Left lobe of liver (tissue), 2 donors: Measurements from ENCODE around the gene PRAMEF13. TPM values are rescaled to one million over a fixed set of nuclear protein-coding genes. Genes with fewer than 3 reads are reported as not detected.
"Not testable (repeated sequence)": the region's sequence is repeated elsewhere in the genome, so short reads cannot be mapped to it uniquely, and the experiment has no call there.

Experiments
- ATAC-seq: fragments of 200-7000 bp; cut with Tn5 transposase; one replicate; pipeline ENCODE4 v1.9.1; 2020; ENCODE audit warnings: mild to moderate bottlenecking, moderate library complexity
- DNase-seq: peaks from one replicate; pipeline ENCODE4 v3.0.0-alpha.2; 2020; ENCODE audit warnings: low spot score
- total RNA-seq: library from RNA; stranded (reverse); gene quantifications from one replicate; pipeline ENCODE4 v1.2.1, GENCODE V29; 2021
- donor health status: DM: no; HTN: no; CAD: no; lungs with moderate emphysema.
- donor health status: DM: no; HTN: yes; CAD: no.

The PRAMEF13 gene
- total RNA-seq, 1 donor from 2014 or later: not detected

GRCh38 chr1:13208712-13209111 is 7.5 kb upstream of the PRAMEF13 start:
- DNase-seq: not testable (repeated sequence)
- ATAC-seq: peak; percentile 87

- not testable (repeated sequence) for ATAC-seq, DNase-seq
Measured at GRCh38 chr1:13171548-13171947, 29.7 kb downstream of the PRAMEF13 start, which contains the start of gene PRAMEF9. Gene PRAMEF9, plus strand, starts transcription at chr1:13171848. Its CDS starts 3,433 bp downstream, at chr1:13175281.

- DNase-seq, ATAC-seq: not testable (repeated sequence)
Measured at GRCh38 chr1:13165531-13165930, 35.7 kb downstream of the PRAMEF13 start, which contains the start of gene HNRNPCL4. Gene HNRNPCL4, minus strand, starts transcription at chr1:13165631. Its CDS starts 164 bp downstream, at chr1:13165467.

GRCh38 chr1:13155909-13156308 is 45.3 kb downstream of the PRAMEF13 start, which contains the start of gene PRAMEF26:
Gene PRAMEF26, minus strand, starts transcription at chr1:13156009. Its CDS starts 2,914 bp downstream, at chr1:13153095.
- ATAC-seq, DNase-seq: not testable (repeated sequence)

Other genes starting within 250 kb of the PRAMEF13 start
- gene PRAMEF27, start 144.8 kb downstream of the PRAMEF13 start, total RNA-seq: not detected
- not detected for gene HNRNPCL3, start 140.6 kb downstream of the PRAMEF13 start, total RNA-seq
- not detected for gene PRAMEF25, start 130.6 kb downstream of the PRAMEF13 start, total RNA-seq
- gene HNRNPCL2, start 84.6 kb downstream of the PRAMEF13 start, total RNA-seq: not detected
- gene PRAMEF26, start 45.4 kb downstream of the PRAMEF13 start, total RNA-seq: not detected
- not detected for gene HNRNPCL4, start 35.8 kb downstream of the PRAMEF13 start, total RNA-seq
- not detected for gene PRAMEF9, start 29.6 kb downstream of the PRAMEF13 start, total RNA-seq
- gene PRAMEF18, start 24.7 kb upstream of the PRAMEF13 start, total RNA-seq: not detected
- not detected for gene PRAMEF5, start 52.8 kb upstream of the PRAMEF13 start, total RNA-seq
- not detected for gene PRAMEF8, start 83.7 kb upstream of the PRAMEF13 start, total RNA-seq
- gene PRAMEF33, start 102.1 kb upstream of the PRAMEF13 start, total RNA-seq: 0.25 TPM
- gene PRAMEF15, start 114.2 kb upstream of the PRAMEF13 start, total RNA-seq: not detected
- gene PRAMEF14, start 145.7 kb upstream of the PRAMEF13 start, total RNA-seq: not detected
- not detected for gene PRAMEF19, start 170.5 kb upstream of the PRAMEF13 start, total RNA-seq
- not detected for gene PRAMEF17, start 188.2 kb upstream of the PRAMEF13 start, total RNA-seq
- gene PRAMEF20, start 209.0 kb upstream of the PRAMEF13 start, total RNA-seq: not detected